ENCODE results near the gene GPSM3.
A peak's percentile ranks its signal among the peaks of the same experiment; 100 is the strongest.

GPSM3 gene

DNA sequence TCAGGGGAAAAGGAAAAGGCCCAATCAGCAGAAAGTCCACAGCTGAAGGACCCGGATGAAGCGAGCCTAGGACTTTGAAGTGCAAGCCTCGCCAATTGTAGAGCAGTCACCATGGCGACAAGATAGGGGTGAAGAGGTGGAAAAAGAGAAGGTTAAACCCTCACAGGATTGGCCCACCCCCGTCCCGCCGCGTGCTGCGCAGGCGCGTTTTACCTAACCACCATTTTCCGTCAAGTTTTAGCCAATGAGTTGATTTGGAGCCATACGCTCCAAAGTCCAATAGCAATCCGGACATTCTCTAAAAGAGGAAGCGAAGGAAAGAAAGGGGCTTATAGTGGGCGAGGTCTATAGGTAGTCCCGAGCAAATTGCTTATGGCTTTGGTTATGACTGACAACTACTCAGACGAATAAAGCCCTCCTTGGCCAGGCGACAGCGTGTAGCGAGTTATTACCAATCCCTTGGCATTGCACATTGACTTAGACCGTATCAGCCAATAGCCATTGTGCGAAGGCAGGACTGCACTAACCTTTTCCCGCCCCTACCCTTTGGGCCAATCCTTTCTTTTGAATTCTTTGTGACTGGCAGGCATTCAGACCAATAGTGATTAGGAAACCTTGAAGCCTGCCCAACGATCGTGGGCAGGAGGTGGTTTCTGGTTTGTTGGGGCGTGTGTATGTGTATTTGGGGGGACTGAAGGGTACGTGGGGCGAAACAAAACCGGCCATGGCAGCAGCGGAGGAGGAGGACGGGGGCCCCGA, 14.5 kb downstream of the GPSM3 start, which contains the start of gene RNF5 (continued):
- TF ChIP-seq ZNF292 (tag by site-specific recombination; IDR thresholded peaks at IDR 0.05; ENCODE audit: borderline replicate concordance, low read depth) (no peak), ZSCAN4 (tag by site-specific recombination; IDR thresholded peaks at IDR 0.05) (no peak), ZNF664 (tag by site-specific recombination; IDR thresholded peaks at IDR 0.05) (no peak), ZNF280C (tag by site-specific recombination; IDR thresholded peaks at IDR 0.05) (no peak), TRIM28 (IDR thresholded peaks at IDR 0.05; ENCODE audit: borderline replicate concordance, low read length) (no peak), MZF1 (tag by site-specific recombination; IDR thresholded peaks at IDR 0.05; ENCODE audit: borderline replicate concordance) (no peak), ZNF132 (tag by site-specific recombination; IDR thresholded peaks at IDR 0.05; ENCODE audit: borderline replicate concordance) (no peak), ZSCAN30 (tag by site-specific recombination; IDR thresholded peaks at IDR 0.05) (no peak), ZNF416 (tag by site-specific recombination; IDR thresholded peaks at IDR 0.05) (no peak), ZXDB (tag by site-specific recombination; IDR thresholded peaks at IDR 0.05) (no peak; the same call in 1 of the 2 replicates), ZNF37A (tag by site-specific recombination; IDR thresholded peaks at IDR 0.05) (no peak), CTCF (tag by site-specific recombination; IDR thresholded peaks at IDR 0.05) (no peak), ZNF2 (tag by site-specific recombination; IDR thresholded peaks at IDR 0.05) (no peak), EGR2 (tag by site-specific recombination; IDR thresholded peaks at IDR 0.05; ENCODE audit: low read depth) (peak; percentile 84; the same call in 1 of the 2 replicates), ZNF211 (tag by site-specific recombination; IDR thresholded peaks at IDR 0.05; ENCODE audit: low read depth) (no peak), HIC1 (tag by site-specific recombination; IDR thresholded peaks at IDR 0.05) (peak; percentile 65; the same call in 1 of the 2 replicates), ZNF626 (tag by site-specific recombination; IDR thresholded peaks at IDR 0.05) (no peak), SP3 (tag by site-specific recombination; IDR thresholded peaks at IDR 0.05) (peak; percentile 87)
- TF ChIP-seq, protein P1, sequence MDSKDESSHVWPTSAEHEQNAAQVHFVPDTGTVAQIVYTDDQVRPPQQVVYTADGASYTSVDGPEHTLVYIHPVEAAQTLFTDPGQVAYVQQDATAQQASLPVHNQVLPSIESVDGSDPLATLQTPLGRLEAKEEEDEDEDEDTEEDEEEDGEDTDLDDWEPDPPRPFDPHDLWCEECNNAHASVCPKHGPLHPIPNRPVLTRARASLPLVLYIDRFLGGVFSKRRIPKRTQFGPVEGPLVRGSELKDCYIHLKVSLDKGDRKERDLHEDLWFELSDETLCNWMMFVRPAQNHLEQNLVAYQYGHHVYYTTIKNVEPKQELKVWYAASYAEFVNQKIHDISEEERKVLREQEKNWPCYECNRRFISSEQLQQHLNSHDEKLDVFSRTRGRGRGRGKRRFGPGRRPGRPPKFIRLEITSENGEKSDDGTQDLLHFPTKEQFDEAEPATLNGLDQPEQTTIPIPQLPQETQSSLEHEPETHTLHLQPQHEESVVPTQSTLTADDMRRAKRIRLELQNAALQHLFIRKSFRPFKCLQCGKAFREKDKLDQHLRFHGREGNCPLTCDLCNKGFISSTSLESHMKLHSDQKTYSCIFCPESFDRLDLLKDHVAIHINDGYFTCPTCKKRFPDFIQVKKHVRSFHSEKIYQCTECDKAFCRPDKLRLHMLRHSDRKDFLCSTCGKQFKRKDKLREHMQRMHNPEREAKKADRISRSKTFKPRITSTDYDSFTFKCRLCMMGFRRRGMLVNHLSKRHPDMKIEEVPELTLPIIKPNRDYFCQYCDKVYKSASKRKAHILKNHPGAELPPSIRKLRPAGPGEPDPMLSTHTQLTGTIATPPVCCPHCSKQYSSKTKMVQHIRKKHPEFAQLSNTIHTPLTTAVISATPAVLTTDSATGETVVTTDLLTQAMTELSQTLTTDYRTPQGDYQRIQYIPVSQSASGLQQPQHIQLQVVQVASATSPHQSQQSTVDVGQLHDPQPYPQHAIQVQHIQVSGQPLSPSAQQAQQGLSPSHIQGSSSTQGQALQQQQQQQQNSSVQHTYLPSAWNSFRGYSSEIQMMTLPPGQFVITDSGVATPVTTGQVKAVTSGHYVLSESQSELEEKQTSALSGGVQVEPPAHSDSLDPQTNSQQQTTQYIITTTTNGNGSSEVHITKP (tag by site-specific recombination; IDR thresholded peaks at IDR 0.05), result peak; percentile 94
- TF ChIP-seq, protein P2, sequence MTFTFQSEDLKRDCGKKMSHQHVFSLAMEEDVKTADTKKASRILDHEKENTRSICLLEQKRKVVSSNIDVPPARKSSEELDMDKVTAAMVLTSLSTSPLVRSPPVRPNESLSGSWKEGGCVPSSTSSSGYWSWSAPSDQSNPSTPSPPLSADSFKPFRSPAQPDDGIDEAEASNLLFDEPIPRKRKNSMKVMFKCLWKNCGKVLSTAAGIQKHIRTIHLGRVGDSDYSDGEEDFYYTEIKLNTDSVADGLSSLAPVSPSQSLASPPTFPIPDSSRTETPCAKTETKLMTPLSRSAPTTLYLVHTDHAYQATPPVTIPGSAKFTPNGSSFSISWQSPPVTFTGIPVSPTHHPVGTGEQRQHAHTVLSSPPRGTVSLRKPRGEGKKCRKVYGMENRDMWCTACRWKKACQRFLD (tag by site-specific recombination; IDR thresholded peaks at IDR 0.05), result no peak
- TF ChIP-seq, protein P3, sequence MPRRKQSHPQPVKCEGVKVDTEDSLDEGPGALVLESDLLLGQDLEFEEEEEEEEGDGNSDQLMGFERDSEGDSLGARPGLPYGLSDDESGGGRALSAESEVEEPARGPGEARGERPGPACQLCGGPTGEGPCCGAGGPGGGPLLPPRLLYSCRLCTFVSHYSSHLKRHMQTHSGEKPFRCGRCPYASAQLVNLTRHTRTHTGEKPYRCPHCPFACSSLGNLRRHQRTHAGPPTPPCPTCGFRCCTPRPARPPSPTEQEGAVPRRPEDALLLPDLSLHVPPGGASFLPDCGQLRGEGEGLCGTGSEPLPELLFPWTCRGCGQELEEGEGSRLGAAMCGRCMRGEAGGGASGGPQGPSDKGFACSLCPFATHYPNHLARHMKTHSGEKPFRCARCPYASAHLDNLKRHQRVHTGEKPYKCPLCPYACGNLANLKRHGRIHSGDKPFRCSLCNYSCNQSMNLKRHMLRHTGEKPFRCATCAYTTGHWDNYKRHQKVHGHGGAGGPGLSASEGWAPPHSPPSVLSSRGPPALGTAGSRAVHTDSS (tag by site-specific recombination; IDR thresholded peaks at IDR 0.05), result no peak
- TF ChIP-seq, protein P4, sequence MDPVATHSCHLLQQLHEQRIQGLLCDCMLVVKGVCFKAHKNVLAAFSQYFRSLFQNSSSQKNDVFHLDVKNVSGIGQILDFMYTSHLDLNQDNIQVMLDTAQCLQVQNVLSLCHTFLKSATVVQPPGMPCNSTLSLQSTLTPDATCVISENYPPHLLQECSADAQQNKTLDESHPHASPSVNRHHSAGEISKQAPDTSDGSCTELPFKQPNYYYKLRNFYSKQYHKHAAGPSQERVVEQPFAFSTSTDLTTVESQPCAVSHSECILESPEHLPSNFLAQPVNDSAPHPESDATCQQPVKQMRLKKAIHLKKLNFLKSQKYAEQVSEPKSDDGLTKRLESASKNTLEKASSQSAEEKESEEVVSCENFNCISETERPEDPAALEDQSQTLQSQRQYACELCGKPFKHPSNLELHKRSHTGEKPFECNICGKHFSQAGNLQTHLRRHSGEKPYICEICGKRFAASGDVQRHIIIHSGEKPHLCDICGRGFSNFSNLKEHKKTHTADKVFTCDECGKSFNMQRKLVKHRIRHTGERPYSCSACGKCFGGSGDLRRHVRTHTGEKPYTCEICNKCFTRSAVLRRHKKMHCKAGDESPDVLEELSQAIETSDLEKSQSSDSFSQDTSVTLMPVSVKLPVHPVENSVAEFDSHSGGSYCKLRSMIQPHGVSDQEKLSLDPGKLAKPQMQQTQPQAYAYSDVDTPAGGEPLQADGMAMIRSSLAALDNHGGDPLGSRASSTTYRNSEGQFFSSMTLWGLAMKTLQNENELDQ (tag by site-specific recombination; IDR thresholded peaks at IDR 0.05; ENCODE audit: low read depth), result no peak
